ENCODE data around the gene DYNLT2. TPM values are rescaled to one million over a fixed set of nuclear protein-coding genes. Genes with fewer than 3 reads are reported as not detected.

The DYNLT2 gene
- total RNA-seq, 1 donor: 2.2 TPM

- DNase-seq (ENCODE audit: insufficient read length, low spot score, missing footprints): no peak
- no peaks in the 10 kb centered on the region for H4K20me1 ChIP-seq (ENCODE audit: insufficient read depth, low read length)
- no peaks in the 10 kb centered on the region for H3K9me3 ChIP-seq (ENCODE audit: low read depth, low read length)
- peaks cover 76% of the 10 kb centered on the region for H3K36me3 ChIP-seq (ENCODE audit: insufficient read depth, low read length)
- no peak overlapping the region for H3K4me2 ChIP-seq (ENCODE audit: insufficient read depth, low read length)
- H3K27me3 ChIP-seq (ENCODE audit: insufficient read depth, low read length): no peaks in the 10 kb centered on the region
- no peak overlapping the region for H2AFZ ChIP-seq (ENCODE audit: low read length)
- no peak overlapping the region for H3K4me3 ChIP-seq (ENCODE audit: insufficient read depth, low read length)
- H3K4me1 ChIP-seq (ENCODE audit: insufficient read depth, low read length): no peaks in the 10 kb centered on the region
- no peaks in the 10 kb centered on the region for H3K79me2 ChIP-seq (ENCODE audit: insufficient read depth, low read length)
- H3K27ac ChIP-seq (ENCODE audit: low read depth, low read length): no peak overlapping the region
- TF ChIP-seq CTCF (IDR thresholded peaks at IDR 0.05; ENCODE audit: extremely low read depth, low read depth, low read length): no peak
These were observed 12.5 kb upstream of the DYNLT2 start for GRCh38 chr6:169763881-169764280.

GRCh38 chr6:169763308-169763707, 11.9 kb upstream of the DYNLT2 start:
- no peaks in the 10 kb centered on the region for H4K20me1 ChIP-seq (ENCODE audit: insufficient read depth, low read length)
- H3K36me3 ChIP-seq (ENCODE audit: insufficient read depth, low read length): peaks cover 78% of the 10 kb centered on the region
- no peaks in the 10 kb centered on the region for H3K4me1 ChIP-seq (ENCODE audit: insufficient read depth, low read length)
- no peaks in the 10 kb centered on the region for H3K9me3 ChIP-seq (ENCODE audit: low read depth, low read length)
- no peak for DNase-seq (ENCODE audit: insufficient read length, low spot score, missing footprints)
- H3K27ac ChIP-seq (ENCODE audit: low read depth, low read length): no peak overlapping the region
- H2AFZ ChIP-seq (ENCODE audit: low read length): no peak overlapping the region
- no peak overlapping the region for H3K4me2 ChIP-seq (ENCODE audit: insufficient read depth, low read length)
- no peak for TF ChIP-seq CTCF (IDR thresholded peaks at IDR 0.05; ENCODE audit: extremely low read depth, low read depth, low read length)
- no peaks in the 10 kb centered on the region for H3K79me2 ChIP-seq (ENCODE audit: insufficient read depth, low read length)
- no peak overlapping the region for H3K4me3 ChIP-seq (ENCODE audit: insufficient read depth, low read length)
- H3K27me3 ChIP-seq (ENCODE audit: insufficient read depth, low read length): no peaks in the 10 kb centered on the region

- Histone ChIP-seq H3K27ac (ENCODE audit: low read depth, low read length) (no peak overlapping the region), H3K4me1 (ENCODE audit: insufficient read depth, low read length) (peaks cover 13% of the 10 kb centered on the region), H3K4me3 (ENCODE audit: insufficient read depth, low read length) (no peak overlapping the region), H4K20me1 (ENCODE audit: insufficient read depth, low read length) (no peaks in the 10 kb centered on the region), H2AFZ (ENCODE audit: low read length) (no peak overlapping the region), H3K79me2 (ENCODE audit: insufficient read depth, low read length) (peaks cover 26% of the 10 kb centered on the region), H3K36me3 (ENCODE audit: insufficient read depth, low read length) (peaks cover 38% of the 10 kb centered on the region), H3K4me2 (ENCODE audit: insufficient read depth, low read length) (no peak overlapping the region), H3K27me3 (ENCODE audit: insufficient read depth, low read length) (no peaks in the 10 kb centered on the region), H3K9me3 (ENCODE audit: low read depth, low read length) (no peaks in the 10 kb centered on the region)
- DNase-seq (ENCODE audit: insufficient read length, low spot score, missing footprints): no peak
- no peak for TF ChIP-seq CTCF (IDR thresholded peaks at IDR 0.05; ENCODE audit: extremely low read depth, low read depth, low read length)
These were observed 3.8 kb upstream of the DYNLT2 start for GRCh38 chr6:169755162-169755561.

GRCh38 chr6:169752074-169752623, 777 bp upstream of the DYNLT2 start:
- Histone ChIP-seq H3K4me1 (ENCODE audit: insufficient read depth, low read length) (peaks cover 13% of the 10 kb centered on the region), H3K27me3 (ENCODE audit: insufficient read depth, low read length) (no peaks in the 10 kb centered on the region), H3K4me2 (ENCODE audit: insufficient read depth, low read length) (peak overlapping the region; percentile 97), H2AFZ (ENCODE audit: low read length) (peak overlapping the region; percentile 97), H3K9me3 (ENCODE audit: low read depth, low read length) (no peaks in the 10 kb centered on the region), H3K4me3 (ENCODE audit: insufficient read depth, low read length) (peak overlapping the region; percentile 93), H4K20me1 (ENCODE audit: insufficient read depth, low read length) (no peaks in the 10 kb centered on the region), H3K27ac (ENCODE audit: low read depth, low read length) (peak overlapping the region; percentile 92), H3K36me3 (ENCODE audit: insufficient read depth, low read length) (peaks cover 11% of the 10 kb centered on the region), H3K79me2 (ENCODE audit: insufficient read depth, low read length) (peaks cover 26% of the 10 kb centered on the region)
- no peak for TF ChIP-seq CTCF (IDR thresholded peaks at IDR 0.05; ENCODE audit: extremely low read depth, low read depth, low read length)
- DNase-seq (ENCODE audit: insufficient read length, low spot score, missing footprints): peak; percentile 60
